ENCODE measurements around the gene COL23A1. TPM values are rescaled to one million over a fixed set of nuclear protein-coding genes. Genes with fewer than 3 reads are reported as not detected.
A peak's percentile ranks its signal among the peaks of the same experiment; 100 is the strongest.

COL23A1 gene
- total and polyA plus RNA-seq, 2 of the 8 experiments (the other 6 are each of a cell fraction or from before 2014, with no cell fraction given), result 3.1 to 4.7 TPM

DNA sequence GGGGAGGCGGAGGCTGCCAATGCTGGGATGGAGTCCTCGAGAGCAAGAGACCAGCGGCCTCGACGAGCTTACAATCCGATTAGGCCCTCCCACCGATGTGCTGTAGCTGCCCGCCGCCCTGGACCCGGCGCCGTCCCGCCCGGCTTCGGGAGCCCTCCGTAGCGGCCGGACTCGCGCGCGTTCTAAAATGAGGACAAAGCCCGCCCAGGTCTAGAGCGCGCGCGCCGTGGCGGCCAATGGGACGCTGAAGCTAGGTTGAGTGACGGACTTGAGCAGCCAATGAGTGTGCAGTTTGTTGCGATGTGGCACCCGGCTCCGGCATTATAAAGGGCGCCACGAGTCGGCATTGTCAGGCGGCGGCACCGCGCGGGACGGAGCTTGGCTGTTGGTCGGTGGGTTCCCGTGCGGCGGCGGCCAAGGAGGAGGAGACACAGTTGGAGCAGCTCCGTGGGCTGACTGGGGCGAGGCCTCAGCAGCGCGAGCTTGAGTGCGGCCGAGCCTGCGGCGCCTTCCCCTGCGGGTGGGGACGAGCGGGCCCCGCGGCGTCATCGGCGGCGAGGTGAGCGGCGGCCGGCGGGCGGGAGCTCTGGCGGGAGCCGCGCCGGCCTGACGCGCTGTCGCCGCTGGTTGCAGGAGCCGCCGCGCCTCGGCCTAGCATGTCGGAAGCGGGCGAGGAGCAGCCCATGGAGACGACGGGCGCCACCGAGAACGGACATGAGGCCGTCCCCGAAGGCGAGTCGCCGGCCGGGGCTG is 385.8 kb downstream of the COL23A1 start, which contains the start of gene HNRNPAB:
HNRNPAB (plus strand) TSS at position 352 of the 753 bp plus-strand sequence; CDS start at position 657, 305 bp downstream.
- Histone ChIP-seq H2BK120ac (replicated peaks; ENCODE audit: low read depth, low read length) (no peak within 1 kb of the TSS), H3K4me3 (ENCODE audit: extremely low read depth in 1 of 4, insufficient read depth in 2 of 4, low read depth in 3 of 4, low read length in 4 of 4) (peak within 1 kb of the TSS; percentile 93 to 100 (median 100)), H2BK15ac (ENCODE audit: low read length) (no peak within 1 kb of the TSS), H3K4me2 (ENCODE audit: insufficient read depth in 1 of 2, low read depth in 2 of 2, low read length in 2 of 2) (peak within 1 kb of the TSS; percentile 84 to 95), H3K4me1 (replicated peaks in 1 of 4; ENCODE audit: control insufficient read depth in 3 of 4, insufficient read depth in 4 of 4, low read length in 3 of 4) (peaks cover 0 to 10% (median 4%) of the 10 kb centered on the region in 4 experiments; a peak in 5 of 7 replicates), H2BK12ac (ENCODE audit: low read depth, low read length) (no peak within 1 kb of the TSS; the same call in 1 of the 2 replicates), H3K18ac (ENCODE audit: extremely low read depth, low read length) (peak within 1 kb of the TSS; percentile 88), H3K9ac (replicated peaks in 1 of 4; ENCODE audit: extremely low read depth in 1 of 4, low read depth in 3 of 4, low read length in 3 of 4) (peak within 1 kb of the TSS; percentile 97 to 99 (median 99)), H3K14ac (ENCODE audit: insufficient read length) (peak within 1 kb of the TSS; percentile 55), H2BK20ac (ENCODE audit: low read length) (no peak within 1 kb of the TSS), H3K36me3 (ENCODE audit: control insufficient read depth in 2 of 4, insufficient read depth in 4 of 4, low read length in 3 of 4) (peaks cover 32 to 41% (median 38%) of the 10 kb centered on the region in 4 experiments), H3K23me2 (ENCODE audit: low read depth, low read length) (peaks cover 4% of the 10 kb centered on the region), H2AK5ac (ENCODE audit: low read depth, low read length) (no peak within 1 kb of the TSS), H3K27ac (ENCODE audit: low read depth, low read length) (peak within 1 kb of the TSS; percentile 95), H3K79me2 (ENCODE audit: control insufficient read depth in 1 of 2, insufficient read depth in 2 of 2, low read length in 2 of 2) (peaks cover 27 to 49% of the 10 kb centered on the region in 2 experiments), H2AFZ (ENCODE audit: low read length) (peak within 1 kb of the TSS; percentile 23; the same call in 1 of the 2 replicates), H4K5ac (ENCODE audit: insufficient read length, low read depth, low read length) (peak within 1 kb of the TSS; percentile 96), H4K8ac (ENCODE audit: extremely low read depth, insufficient read depth, low read length) (peak within 1 kb of the TSS; percentile 100), H3K4ac (replicated peaks; ENCODE audit: insufficient read length, low read depth, low read length) (peak within 1 kb of the TSS; percentile 91), H4K20me1 (replicated peaks in 1 of 2; ENCODE audit: control insufficient read depth in 1 of 2, insufficient read depth in 2 of 2, low read length in 2 of 2) (peaks cover 35 to 38% of the 10 kb centered on the region in 2 experiments), H3K23ac (ENCODE audit: insufficient read length) (no peak within 1 kb of the TSS), H2BK5ac (ENCODE audit: low read depth, low read length) (peak within 1 kb of the TSS; percentile 91), H3K9me3 (ENCODE audit: insufficient read depth in 2 of 2, low read depth in 1 of 2, low read length in 1 of 2) (no peaks in the 10 kb centered on the region), H3K27me3 (replicated peaks in 1 of 4; ENCODE audit: control insufficient read depth in 3 of 4, extremely low read depth in 1 of 4, insufficient read depth in 3 of 4, low read length in 3 of 4) (no peaks in the 10 kb centered on the region), H4K91ac (replicated peaks; ENCODE audit: insufficient read length, low read length) (peak within 1 kb of the TSS; percentile 94), H3K56ac (replicated peaks; ENCODE audit: insufficient read length, low read depth, low read length) (peak within 1 kb of the TSS; percentile 97), H3K79me1 (ENCODE audit: low read depth, low read length) (peaks cover 20% of the 10 kb centered on the region)
- CTCF ChIA-PET (ENCODE audit: partially characterized antibody), result interaction anchor here (0.7 to 1.0 kb wide), 3 partner anchors 23 to 129 kb away, joined by 3 to 7 read pairs (median 3); no protein-coding TSS in a partner anchor
- DNase-seq (ENCODE audit: low read depth in 1 of 2, low spot score in 2 of 2), result peak; percentile 85 to 97
- POLR2A ChIA-PET (ENCODE audit: partially characterized antibody), result interaction anchor here (0.6 to 31.3 kb wide), 22 partner anchors 11 to 477 kb away, joined by 3 to 985 read pairs (median 5); partner anchors contain the start of genes GMCL2, NHP2 and PHYKPL
- WGBS, 2 experiments (ENCODE audit: extremely low coverage in 1 of 2, insufficient coverage in 1 of 2, insufficient read length in 1 of 2, insufficient replicate concordance in 2 of 2, low coverage in 1 of 2, low lambda C conversion rate in 2 of 2, missing lambda C conversion rate in 1 of 2), result 2% methylated on average over 69 of the region's 96 CpGs; no CpG with 5 or more reads in 1 of the 2 experiments
- no peak for FAIRE-seq
- TF ChIP-seq HDAC2 (IDR thresholded peaks at IDR 0.05; ENCODE audit: borderline replicate concordance in 1 of 2, low read depth in 2 of 2, low read length in 2 of 2) (no peak; a peak in 1 of 4 replicates), TAF7 (optimal IDR thresholded peaks at IDR 0.05; ENCODE audit: borderline replicate concordance, low read depth, low read length) (peak; percentile 97), GTF2F1 (IDR thresholded peaks at IDR 0.05; ENCODE audit: borderline replicate concordance, low read depth, low read length) (peak; percentile 87), ASH2L (IDR thresholded peaks at IDR 0.05; ENCODE audit: low read length) (no peak), SRF (IDR thresholded peaks at IDR 0.05; ENCODE audit: low read depth, low read length) (no peak), POLR2AphosphoS5 (IDR thresholded peaks at IDR 0.05; ENCODE audit: low read depth, low read length) (peak; percentile 100), SP4 (IDR thresholded peaks at IDR 0.05; ENCODE audit: low read length) (peak; percentile 32; the same call in 1 of the 2 replicates), TBP (IDR thresholded peaks at IDR 0.05; ENCODE audit: low read depth, low read length) (peak; percentile 98), GABPA (IDR thresholded peaks at IDR 0.05; ENCODE audit: borderline replicate concordance, insufficient read depth, low read length) (no peak), SIN3A (conservative IDR thresholded peaks at IDR 0.05 in 1 of 2, IDR thresholded peaks at IDR 0.05 in 1 of 2; ENCODE audit: low read depth in 1 of 2, low read length in 2 of 2) (peak; percentile 72 to 74; a peak in 3 of 4 replicates)
- TF ChIP-seq, protein P1, sequence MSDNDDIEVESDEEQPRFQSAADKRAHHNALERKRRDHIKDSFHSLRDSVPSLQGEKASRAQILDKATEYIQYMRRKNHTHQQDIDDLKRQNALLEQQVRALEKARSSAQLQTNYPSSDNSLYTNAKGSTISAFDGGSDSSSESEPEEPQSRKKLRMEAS (IDR thresholded peaks at IDR 0.05), result peak; percentile 95

Measured in H1 (cell line).